Activated T-cell treated with anti-CD3 and anti-CD28 coated beads for 48 hours (primary cell): Measurements from ENCODE around the gene COPZ1.
"Not testable (repeated sequence)": the region's sequence is repeated elsewhere in the genome, so short reads cannot be mapped to it uniquely, and the experiment has no call there.

ENCODE experiments used
- DNase-seq: peaks from one replicate; pipeline ENCODE4 v3.0.0-alpha.2; 2020; ENCODE audit warnings: low read depth

Gene COPZ1

DNA sequence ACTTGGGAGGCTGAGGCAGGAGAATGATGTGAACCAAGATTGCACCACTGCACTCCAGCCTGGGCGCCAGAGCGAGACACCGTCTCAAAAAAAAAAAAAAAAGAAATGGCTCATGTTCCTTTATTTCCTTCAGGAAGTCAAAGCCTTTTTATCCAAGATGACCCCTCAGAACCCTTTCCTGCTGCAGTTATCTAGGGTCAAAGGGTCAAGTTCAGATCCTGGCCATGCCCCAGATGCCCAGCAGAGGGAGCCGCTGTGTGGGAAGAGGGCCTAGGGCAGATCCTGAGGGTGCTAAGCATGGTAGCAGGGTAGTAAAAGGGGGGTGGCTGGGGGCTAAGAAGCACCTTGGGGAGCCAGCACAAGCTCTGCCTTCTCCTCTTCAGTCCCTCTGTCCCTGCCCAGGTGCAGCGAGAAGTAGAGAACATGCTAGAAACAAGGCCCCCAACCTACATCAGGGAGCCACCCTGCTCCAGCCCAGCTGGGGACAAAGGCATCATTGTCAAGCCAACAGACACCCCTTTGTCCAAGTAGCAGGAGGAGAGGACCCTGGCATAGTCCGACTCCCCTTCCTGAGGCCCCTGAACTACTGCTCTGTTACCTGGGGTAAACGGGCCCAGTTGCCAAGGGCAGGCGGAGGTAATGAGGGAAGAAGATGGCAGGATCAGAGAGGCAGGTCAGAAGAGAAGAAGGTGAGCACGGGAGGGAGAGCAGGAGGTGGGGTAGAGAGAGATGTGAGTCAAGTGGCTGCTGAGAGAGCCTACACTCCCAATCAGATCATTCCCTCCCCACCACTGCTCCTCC lies 30.6 kb upstream of the COPZ1 start:
- peak; percentile 52 for DNase-seq

DNA sequence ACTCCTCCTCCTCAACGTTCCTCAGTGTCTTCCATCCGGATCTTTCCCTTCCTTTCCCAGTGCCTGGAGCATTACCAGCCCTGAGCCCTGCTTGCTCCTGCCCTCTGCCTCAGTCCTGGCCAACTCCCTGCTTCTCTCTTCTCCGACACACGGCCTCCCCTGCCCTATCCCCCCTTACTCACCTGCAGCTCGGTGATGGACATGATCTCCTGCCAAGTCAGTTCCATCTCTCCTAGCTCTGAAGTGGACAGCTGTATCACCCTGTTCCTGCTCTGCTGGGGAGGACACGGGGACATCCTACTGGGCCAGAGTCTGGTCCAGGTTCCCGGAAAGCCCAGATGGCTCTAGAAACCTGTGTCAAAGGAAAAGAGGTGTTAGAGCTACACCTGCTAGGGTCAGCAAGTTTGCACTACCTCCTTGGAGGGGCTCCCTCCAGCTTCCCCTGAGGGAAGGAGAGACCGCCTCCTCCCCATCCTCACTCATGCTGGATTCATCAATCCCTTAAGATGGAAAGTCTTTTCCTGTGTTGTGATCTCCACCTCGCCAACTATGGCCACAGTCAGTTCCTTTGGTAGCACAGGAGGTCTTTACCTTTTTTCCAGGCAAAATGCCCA lies 29.9 kb upstream of the COPZ1 start:
- no peak for DNase-seq

DNA sequence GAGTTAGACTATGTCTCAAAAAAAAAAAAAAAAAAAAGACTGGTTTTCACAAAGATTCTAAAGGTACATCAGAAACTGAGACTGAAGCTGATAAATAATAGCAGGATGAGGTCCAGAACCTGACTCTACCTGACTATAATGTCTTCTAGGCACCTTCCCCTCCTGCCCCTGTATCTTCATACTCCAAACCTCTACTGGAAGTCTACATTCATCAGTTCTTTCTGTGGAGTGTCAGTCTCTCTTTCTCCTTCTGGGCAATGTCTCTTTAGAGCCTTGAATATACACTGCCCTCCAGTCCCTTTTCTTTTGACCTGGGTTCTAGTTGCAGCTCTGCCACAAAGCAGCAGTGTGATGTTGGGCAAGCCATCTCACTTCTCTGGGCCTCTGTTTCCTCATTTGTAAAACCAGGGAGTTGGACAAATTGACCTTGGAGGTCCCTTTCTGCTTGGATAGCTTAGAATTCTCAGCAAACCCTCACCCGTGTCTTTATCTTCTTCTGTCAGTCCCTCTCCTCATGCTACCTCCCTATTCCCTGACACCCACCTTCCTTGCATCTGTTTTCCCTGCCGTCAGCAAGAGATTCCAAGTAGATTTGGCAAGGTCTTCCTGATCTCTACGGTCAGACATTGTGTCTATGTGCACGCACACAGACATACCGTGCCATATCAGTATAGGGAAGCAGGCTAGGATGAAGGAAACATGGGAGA lies 28.4 kb upstream of the COPZ1 start:
- DNase-seq, result no peak

DNA sequence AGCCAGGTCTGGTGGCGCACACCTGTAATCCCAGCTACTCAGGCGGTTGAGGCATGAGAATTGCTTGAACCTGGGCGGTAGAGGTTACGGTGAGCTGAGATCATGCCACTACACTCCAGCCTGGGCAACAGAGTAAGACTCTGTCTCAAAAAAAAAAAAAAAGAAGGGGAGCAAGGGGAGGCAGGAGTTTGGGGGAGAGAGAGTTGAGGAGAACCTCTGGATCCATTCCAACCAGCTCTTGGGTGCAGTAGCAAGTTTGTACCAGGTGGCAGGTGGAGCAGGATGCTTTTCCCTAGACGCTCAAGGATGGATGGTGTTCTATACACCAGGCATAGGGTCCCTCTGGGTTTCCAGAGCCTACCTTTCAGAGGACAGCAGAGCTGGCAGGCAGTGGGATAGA lies 26.0 kb upstream of the COPZ1 start:
- DNase-seq, result no peak

DNA sequence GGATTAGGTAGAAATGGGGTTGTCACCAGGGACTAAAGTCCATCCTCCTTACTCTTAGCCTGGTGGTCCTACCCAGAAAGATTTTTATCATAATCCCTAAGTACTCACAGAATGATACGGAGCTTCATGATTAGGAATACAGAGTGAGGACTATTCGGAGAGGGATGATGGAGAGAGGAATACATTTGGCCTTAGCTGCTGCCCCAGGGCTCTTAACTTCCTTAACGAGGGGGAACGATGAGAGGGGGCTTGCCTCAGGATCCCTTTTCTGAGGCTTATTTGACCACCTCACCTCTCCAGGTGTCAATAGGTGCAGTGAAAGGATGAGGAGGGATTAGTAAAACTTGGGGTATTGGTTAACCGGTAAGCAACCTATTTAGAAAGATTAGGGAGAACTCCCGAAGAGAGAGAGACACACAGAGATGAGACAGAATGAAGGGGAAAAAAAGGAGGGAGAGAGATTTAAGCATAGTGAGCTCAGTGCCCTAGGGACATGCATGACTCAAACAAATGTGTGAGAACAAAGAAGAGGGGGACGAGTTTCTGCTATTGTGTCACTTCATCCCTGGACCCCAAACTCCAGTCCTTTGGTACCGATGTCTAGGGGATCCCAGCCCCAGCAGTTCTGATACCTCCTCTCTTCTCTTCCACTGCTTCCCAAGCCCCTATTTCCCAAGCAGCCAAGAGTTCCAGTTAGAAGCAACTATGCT lies 25.3 kb upstream of the COPZ1 start:
- no peak for DNase-seq

DNA sequence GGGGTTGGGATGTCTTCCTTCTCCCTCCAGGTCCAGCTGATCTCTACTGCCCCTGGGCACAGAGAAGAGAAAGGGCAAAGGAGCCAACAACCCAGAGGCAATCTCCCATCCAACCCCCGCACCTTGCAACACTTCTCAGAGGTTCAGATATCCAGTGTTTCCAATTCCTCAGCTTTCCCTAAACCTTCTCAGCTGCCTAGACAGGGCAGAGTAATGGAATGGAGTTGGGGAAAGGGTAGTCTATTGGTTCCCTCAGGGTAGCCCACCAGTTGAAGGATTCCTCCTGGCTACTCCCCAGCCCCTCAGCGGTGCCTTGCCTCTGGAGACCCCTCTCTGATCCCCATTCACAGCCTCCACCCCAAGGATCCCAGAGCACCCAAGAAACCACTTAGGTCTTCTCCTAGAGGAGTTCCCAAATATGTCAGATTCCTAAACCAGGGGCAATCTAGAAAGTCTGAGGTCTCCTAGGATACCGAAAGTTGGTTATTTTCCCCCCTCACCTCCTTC lies 24.7 kb upstream of the COPZ1 start:
- DNase-seq, result no peak

DNA sequence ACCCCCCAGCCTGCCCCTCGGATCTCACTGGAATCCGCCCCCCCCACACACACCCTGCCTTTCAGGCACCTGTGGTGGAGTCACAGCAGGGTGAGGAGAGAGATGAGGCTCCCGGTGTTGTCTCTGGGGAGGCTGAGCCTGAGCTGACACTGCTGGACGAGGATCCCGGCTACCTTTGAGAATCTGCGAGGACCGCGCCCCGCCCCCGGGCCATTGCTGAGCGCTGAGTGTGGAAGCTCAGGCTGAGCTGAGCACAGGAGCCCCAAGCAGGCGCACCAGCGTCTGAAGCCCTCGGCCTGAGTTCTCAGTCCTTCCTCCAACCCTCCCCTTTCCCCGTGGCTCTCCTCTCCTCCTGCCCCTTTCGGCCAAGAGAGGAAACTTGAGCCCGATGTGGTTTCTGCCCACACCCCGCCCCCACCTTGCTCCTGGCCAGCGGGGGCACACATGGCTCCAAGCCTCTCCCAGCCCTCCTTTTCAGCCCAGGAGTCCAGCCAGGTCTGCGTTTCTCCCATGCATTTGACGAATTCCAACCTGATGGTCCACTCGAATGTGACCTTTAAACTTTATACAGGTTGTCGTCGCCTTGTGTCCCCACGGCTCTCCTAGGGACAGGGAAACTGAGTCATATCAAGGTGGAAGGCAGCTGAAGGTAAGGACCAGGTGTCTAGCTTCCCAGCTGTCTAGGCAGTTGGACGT lies 24.1 kb upstream of the COPZ1 start, which contains the start of gene NFE2:
Gene NFE2, minus strand, starts transcription at position 284 of the 696 bp plus-strand sequence. CDS start 5,767 bp downstream, outside the sequence.
- no peak for DNase-seq

DNA sequence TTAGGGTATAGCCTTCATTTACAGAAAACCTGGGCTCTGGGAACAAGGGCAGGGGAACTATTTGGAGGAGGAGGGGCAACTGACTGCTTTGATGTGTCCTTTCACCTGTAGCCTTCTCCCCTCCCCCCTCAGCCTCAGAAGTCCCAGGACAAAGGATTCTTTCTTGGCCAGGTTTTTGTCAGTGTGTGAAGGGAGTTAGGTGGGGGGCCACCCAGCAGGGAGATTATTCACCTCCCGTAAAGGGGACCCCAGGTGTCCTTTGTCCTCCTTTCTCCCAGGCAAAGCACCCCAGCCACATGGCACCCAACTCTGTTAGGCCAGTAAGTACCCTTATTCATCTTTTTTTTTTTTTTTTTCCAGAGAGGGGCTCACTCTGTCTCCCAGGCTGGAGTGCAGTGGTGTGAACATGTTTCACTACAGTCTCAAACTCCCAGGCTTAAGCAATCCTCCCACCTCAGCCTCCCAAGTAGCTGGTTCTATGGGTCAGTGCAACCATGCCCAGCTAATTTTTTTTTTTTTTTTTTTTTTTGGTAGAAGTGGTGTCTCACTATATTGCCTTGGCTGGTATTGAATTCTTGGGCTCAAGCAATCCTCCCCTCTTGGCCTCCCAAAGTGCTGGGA lies 23.4 kb upstream of the COPZ1 start:
- no peak for DNase-seq

DNA sequence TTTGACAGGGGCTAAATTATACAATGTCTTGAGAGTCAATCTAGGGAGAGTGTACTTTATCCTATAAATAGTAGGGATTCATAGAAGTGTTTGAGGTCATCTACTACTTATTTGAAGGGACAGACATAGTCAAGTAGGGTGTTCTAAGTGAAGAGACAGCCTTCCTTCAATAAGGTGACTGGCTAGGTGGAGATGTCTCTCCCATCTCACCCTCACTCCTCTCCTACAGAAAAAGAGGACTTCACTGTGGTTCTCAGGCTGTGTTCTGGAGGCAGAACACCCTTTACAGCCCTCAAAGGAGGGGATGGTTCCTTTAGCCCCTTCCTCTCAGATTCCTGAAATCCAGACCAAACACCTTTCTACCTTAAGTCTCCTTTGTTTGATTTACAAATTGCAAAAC lies 21.3 kb upstream of the COPZ1 start:
- no peak for DNase-seq

DNA sequence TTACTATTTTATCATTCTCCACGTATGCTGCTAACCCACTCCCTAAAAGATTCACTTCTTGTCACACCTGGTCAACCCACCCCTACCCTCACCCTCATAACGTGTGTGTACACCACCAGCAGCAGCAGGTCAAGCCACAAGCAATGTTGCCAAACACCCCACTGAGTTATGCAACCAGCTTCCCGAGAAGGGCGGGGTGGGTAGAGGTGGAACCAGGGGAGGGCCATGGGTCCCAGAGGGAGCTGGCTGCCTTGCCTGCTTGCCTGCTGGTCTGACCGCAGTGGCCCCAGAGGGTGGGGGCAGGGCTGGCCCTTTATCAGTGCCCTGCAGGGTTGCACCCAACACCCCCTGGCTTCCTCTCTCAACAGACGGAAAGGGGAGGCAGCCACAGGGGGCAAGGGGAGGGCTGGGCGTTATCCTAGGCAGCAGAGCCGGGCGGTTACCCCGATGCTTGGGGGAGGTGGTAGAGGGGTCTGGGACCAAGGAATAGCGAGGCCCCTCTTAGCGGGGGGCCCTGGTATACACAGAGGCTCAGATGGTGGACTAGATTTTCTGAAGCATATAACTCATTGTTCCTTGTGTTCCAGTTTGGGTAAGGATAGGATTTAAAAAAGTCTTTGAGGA lies 20.6 kb upstream of the COPZ1 start:
- DNase-seq, result no peak

DNA sequence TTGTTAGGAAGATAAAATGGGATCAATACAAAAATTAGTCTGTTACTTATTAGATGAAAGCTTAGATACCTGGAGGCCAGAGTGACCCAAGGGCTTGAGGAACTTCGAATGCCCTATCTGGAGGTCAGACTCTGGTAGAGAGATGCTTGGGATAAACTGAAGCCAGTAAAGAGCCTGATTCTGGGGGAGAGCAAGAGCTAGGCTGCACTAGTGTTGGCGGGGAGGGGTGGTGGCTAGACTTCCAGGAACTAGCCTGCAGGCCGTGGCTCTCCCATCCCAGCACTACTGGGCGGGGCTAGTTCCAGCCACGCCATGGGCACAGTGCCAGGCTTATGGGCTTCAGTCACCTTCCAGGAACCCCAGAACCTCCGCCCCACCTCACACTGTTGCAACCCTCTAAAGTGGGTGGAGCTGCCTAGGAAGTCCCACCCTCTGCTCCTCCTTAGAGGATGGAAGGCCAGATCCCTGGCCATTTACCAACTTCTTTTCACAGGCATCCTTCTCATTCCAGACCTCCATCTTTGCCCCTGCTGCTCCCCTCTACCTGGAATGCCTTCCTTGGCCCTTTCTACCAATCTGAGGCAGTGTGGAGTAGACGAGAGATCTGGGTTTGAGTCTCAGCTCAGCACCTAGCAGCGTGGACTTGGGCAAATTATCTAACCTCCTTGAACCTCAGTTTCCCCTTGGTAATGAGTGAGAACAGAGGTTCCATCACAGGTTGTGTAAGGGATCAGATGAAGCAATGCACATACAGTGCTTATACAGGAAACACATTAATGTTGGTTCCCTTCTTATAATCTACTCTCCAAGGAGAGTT lies 17.8 kb upstream of the COPZ1 start:
- DNase-seq, result no peak

DNA sequence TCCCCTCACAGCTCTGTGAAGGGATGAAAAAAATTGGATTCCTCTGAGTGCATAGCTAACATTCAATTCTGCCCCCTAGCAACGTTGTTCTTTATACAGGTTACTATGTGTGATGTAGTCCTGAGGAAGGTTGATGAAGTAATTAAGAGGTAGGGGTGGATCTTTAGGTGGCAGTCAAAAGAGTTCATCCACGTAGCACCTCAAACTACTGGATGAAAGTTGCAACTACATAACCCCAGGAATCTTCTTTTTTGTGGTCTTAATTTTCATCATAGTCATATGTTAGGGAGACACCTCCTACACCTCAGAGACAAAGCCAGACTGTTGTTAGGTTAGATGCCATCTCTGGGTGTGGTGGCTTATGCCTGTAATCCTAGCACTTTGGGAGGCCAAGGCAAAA lies 13.9 kb upstream of the COPZ1 start:
- no peak for DNase-seq

DNA sequence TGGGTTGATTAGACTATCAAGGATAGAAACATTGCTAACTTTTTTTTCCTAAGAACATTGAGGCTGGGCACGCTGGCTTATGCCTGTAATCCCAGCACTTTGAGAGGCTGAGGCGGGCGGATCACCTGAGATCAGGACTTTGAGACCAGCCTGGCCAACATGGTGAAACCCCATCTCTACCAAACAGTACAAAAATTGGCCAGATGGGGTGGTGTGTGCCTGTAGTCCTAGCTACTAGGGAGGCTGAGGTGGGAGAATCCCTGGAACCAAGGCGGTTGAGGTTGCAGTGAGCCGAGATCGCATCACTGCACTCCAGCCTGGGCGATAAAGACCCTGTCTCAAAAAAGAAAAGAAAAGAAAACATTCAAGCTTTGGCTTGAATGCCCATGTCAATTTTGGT lies 12.6 kb upstream of the COPZ1 start:
- DNase-seq, result not testable (repeated sequence)

DNA sequence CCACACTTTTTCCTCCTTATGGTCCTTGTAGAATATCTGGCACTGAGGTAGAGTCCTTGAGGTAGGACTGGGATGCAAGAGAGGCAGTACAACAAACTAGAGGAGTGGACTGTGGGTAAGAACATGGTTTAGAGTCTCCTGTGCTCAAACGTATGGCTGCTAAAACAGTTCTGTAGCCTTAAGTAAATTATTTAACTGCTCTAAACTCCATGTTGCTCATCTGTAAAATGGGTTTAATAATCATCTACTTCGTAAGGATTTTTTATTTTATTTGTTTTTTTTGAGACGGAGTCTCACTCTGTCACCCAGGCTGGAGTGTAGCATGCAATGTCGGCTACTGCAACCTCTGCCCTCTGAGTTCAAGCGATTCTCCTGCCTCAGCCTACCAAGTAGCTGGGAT lies 3.6 kb upstream of the COPZ1 start:
- no peak for DNase-seq

DNA sequence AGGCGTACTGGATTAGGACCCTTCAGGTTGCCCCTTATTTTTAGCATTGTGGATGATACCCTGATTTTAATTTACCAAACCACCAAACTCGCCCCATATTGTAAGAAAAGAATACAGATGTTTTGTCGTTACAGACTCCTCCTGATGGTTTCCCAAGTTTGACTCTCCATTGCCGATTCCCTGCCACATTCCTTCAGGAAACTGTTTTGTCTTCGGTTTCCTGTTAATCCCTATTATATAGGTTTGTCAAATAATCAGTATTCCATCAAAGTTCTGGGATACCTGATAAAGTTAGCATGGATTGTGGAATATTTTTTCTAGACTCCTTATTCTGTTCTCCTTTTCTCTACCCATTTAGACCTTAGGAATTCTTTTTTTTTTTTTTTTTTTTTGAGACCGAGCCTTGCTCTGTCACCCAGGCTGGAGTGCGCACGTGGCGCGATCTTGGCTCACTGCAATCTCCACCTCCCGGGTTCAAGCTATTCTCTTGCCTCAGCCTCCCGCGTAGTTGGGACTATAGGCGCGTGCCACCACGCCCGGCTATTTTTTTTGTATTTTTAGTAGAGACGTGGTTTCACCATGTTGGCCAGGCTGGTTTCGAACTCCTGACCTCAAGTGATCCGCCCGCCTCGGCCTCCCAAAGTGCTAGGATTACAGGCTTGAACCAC lies 645 bp downstream of the COPZ1 start:
- DNase-seq, result not testable (repeated sequence)

DNA sequence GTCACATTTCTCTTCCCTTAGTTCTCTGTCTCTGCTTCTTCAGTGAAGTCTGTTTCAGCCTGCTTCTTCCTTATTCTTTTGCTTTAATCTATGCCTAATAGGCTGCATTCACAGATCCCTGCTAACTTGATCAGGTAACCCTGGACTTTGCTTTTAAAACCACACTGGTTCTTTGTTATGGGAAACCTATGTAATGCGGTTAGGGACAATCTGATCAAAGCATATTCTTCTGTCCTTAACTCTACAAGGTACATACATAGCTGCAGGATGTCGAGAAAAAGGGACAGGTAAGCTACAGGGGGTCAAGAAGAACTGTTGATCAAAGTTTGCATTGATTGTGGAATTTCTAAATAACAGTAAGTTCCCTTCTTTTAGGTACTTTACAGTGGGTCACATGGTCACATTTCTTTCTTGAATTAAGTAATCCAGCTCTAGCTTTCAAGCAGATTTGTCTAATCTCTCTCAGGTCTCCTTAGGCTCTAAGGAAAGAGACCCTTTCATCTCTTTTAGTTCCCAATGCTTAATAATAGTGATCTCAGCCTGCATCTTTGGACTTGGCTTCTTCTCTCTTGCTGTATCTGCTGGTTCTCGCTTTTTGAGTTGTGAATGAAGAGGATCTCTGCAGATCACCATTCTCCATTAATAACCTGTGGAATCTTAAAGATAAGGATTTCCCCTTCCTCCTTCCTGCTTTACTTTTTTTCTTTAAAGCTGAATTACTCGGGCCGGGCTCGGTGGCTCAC lies 3.8 kb downstream of the COPZ1 start:
- no peak for DNase-seq

DNA sequence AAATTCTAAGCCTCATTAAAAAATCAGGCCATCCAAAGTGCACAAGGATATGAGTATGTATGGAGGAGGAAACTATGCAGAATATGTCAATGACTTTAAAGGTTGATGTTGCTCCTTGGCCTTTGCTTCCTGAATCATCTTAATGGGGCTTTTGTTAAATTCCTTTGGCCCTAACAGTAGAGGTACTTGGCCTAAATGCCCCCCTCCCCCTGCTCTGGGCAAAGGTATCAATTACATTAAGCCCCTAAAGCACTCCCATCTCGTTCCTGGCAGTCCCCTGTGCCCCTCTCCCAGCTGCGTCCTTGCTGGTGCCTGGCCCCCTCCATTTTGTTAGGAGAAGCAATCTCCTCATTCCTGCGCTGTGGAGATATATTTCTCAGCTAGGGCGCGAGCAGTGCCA lies 4.8 kb downstream of the COPZ1 start:
- DNase-seq, result no peak

DNA sequence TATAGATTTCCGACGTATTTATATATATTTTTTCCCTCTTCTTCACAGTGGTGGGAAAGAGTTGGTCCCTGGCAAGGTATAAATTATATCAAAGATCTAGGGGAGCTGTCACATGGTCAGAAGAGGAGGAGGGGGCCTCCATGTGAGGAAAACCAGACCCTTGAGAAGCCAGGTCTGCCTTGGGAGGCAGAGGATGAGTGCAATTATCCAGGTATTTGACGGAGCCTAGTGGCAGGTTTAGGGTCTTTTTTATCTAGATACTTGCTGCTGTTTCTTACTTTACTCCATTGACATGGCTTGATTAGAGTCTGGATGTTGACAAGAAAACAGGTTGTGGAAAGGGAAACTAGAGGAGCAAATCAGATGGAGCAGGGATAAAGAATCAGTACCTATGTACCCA lies 5.5 kb downstream of the COPZ1 start:
- DNase-seq, result no peak

DNA sequence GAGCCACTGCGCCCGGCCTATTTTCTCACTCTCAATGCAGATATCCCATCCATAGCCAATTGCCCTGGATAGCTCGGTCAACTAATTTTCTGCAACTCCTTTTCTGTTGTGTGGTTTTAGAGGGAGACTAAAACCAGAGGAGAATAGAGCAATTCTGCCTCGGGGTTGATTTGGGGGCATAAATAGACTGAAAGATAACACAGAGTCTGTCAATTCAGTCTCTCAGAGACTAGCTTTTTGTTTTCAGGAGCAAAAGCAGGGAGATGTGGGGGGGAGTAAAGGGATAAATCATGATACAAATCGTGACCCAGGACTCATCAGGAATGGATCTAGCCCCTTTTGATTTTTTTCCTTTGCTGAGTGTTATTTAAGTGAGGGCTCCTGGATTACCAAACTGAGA lies 6.5 kb downstream of the COPZ1 start:
- no peak for DNase-seq
